HG03460 (cell line): ENCODE results near the gene SHISA7.

ENCODE experiments used
- ATAC-seq: cut with Tn5 transposase; IDR thresholded peaks from one replicate; pipeline ENCODE4 v1.9.1; 2021; ENCODE audit not compliant: unreplicated experiment

Gene SHISA7

GRCh38 chr19:55464039-55464661 is 21.1 kb upstream of the SHISA7 start:
- ATAC-seq = no peak

GRCh38 chr19:55463583-55464031 is 20.5 kb upstream of the SHISA7 start:
- ATAC-seq = no peak

- ATAC-seq = no peak
These were observed 19.6 kb upstream of the SHISA7 start for GRCh38 chr19:55462722-55463121.

GRCh38 chr19:55461974-55462626 is 19.0 kb upstream of the SHISA7 start:
- no peak for ATAC-seq

GRCh38 chr19:55461259-55461973 is 18.3 kb upstream of the SHISA7 start, which contains the start of gene ISOC2:
ISOC2 (minus strand) TSS chr19:55461642; CDS start chr19:55456486, 5,156 bp downstream.
- peak; percentile 88 for ATAC-seq

GRCh38 chr19:55460670-55461258 is 17.7 kb upstream of the SHISA7 start:
- no peak for ATAC-seq

GRCh38 chr19:55459950-55460657 is 17.0 kb upstream of the SHISA7 start:
- ATAC-seq = no peak

GRCh38 chr19:55459551-55459949 is 16.4 kb upstream of the SHISA7 start:
- no peak for ATAC-seq

GRCh38 chr19:55457683-55458457 is 14.8 kb upstream of the SHISA7 start:
- ATAC-seq = no peak

GRCh38 chr19:55456347-55456746 is 13.2 kb upstream of the SHISA7 start:
- no peak for ATAC-seq

- ATAC-seq = no peak
These were observed 12.6 kb upstream of the SHISA7 start for GRCh38 chr19:55455576-55456235.

- ATAC-seq = no peak
These were observed 11.7 kb upstream of the SHISA7 start for GRCh38 chr19:55454787-55455243.

GRCh38 chr19:55453511-55454260 is 10.6 kb upstream of the SHISA7 start:
- ATAC-seq = no peak

- no peak for ATAC-seq
These were observed 9.7 kb upstream of the SHISA7 start for GRCh38 chr19:55452749-55453346.

GRCh38 chr19:55451965-55452748 is 9.1 kb upstream of the SHISA7 start:
- ATAC-seq = no peak

GRCh38 chr19:55451163-55451964 is 8.3 kb upstream of the SHISA7 start:
- ATAC-seq = no peak

- ATAC-seq = no peak
These were observed 6.4 kb upstream of the SHISA7 start for GRCh38 chr19:55449469-55449868.
